Activated CD8-positive, alpha-beta memory T cell treated with anti-CD3 and anti-CD28 coated beads, Interleukin-2, amount 50 U/mL, for 48 hours (primary cell): ENCODE measurements around the gene TJP3.

ENCODE experiments used
- DNase-seq: peaks from one replicate; pipeline ENCODE4 v3.0.0-alpha.2; 2020

The TJP3 gene

GRCh38 chr19:3716147-3716668, 8.0 kb downstream of the TJP3 start:
- no peak for DNase-seq

GRCh38 chr19:3719868-3720267, 11.7 kb downstream of the TJP3 start:
- no peak for DNase-seq

- DNase-seq: no peak
These were observed 12.2 kb downstream of the TJP3 start for GRCh38 chr19:3720349-3720917.

GRCh38 chr19:3721131-3721886, 13.1 kb downstream of the TJP3 start:
- DNase-seq: peak; percentile 90

GRCh38 chr19:3721887-3722442, 13.8 kb downstream of the TJP3 start:
- no peak for DNase-seq

- DNase-seq: no peak
These were observed 14.4 kb downstream of the TJP3 start for GRCh38 chr19:3722443-3723109.

GRCh38 chr19:3723110-3723488, 14.9 kb downstream of the TJP3 start:
- DNase-seq: no peak

GRCh38 chr19:3723883-3724282, 15.7 kb downstream of the TJP3 start:
- no peak for DNase-seq

- DNase-seq: no peak
These were observed 16.9 kb downstream of the TJP3 start for GRCh38 chr19:3725121-3725520.

- DNase-seq: no peak
These were observed 17.6 kb downstream of the TJP3 start for GRCh38 chr19:3725640-3726310.

- DNase-seq: no peak
These were observed 22.3 kb downstream of the TJP3 start for GRCh38 chr19:3730457-3730958.

- no peak for DNase-seq
These were observed 23.9 kb downstream of the TJP3 start for GRCh38 chr19:3732108-3732507.

GRCh38 chr19:3733549-3734309, 25.5 kb downstream of the TJP3 start:
- no peak for DNase-seq

GRCh38 chr19:3734310-3734600, 26.1 kb downstream of the TJP3 start:
- DNase-seq: no peak

GRCh38 chr19:3736106-3736724, 28.0 kb downstream of the TJP3 start:
- DNase-seq: no peak

- DNase-seq: no peak
These were observed 29.5 kb downstream of the TJP3 start for GRCh38 chr19:3737487-3738205.

GRCh38 chr19:3738477-3739220, 30.5 kb downstream of the TJP3 start:
- no peak for DNase-seq

GRCh38 chr19:3740431-3740830, 32.2 kb downstream of the TJP3 start:
- DNase-seq: no peak

- no peak for DNase-seq
These were observed 35.3 kb downstream of the TJP3 start for GRCh38 chr19:3743486-3743885.

GRCh38 chr19:3745363-3746045, 37.3 kb downstream of the TJP3 start:
- DNase-seq: no peak
